GM18907 (cell line): ENCODE measurements around the gene MYZAP.

Source experiments
- ATAC-seq: cut with Tn5 transposase; IDR thresholded peaks from one replicate; pipeline ENCODE4 v1.9.1; 2021; ENCODE audit warnings: mild to moderate bottlenecking, moderate library complexity; ENCODE audit not compliant: unreplicated experiment

The MYZAP gene

DNA sequence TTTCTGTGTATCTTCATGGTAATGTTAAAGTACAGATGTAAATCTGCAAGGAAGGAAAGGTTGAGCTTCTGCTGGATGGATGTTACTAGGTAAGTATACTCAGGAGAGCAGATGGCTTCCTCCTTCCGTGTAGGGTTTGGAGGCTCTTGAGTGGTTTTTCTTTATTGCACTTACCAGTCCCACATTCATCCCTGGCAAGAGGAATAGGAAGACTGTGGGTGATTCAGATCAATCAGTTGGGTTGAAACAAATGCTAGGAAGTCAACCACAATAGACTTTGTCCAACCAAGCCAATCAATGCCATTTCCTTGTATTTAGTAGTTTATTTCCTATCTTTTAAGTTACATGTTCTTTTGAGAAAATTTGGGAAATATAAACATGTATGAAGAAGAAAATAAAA lies 26.6 kb downstream of the MYZAP start:
- ATAC-seq, result no peak

DNA sequence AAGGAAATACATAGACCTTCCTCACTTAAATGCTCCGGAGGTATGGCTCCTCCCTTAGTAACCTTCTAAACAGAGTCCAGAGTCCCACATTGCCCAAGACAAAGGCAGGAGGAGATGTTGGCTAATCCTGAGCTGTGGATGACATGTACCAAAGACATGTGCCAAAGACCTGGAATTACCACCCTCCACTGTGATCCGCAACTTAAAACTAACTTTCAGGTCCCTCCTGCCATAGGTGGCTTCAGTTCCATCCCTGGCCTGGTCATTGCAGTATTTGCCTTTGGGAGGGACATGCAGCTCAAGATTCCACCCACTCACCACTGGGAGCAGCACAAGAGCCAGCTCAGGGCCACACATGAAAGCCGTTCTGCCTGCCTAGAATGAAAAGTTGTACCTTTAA lies 28.0 kb downstream of the MYZAP start:
- no peak for ATAC-seq

DNA sequence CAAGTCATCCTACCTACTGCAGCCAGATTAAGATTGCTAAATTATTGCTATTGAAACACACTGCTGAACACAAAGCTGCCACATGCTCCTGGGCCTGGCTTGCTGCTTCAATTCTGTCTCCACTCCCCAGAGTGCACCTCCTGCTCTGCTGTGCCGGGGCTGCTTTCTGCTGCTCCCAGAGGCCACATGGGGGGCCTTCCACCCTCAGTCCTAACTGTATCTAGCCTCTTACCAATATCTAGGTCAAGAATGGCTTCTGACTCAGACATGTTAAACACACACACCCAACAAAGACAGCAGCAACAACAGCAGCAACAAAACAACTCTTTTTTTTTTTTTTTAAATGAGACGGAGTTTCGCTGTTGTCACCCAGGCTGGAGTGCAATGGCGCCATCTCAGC lies 33.0 kb downstream of the MYZAP start:
- ATAC-seq, result no peak

DNA sequence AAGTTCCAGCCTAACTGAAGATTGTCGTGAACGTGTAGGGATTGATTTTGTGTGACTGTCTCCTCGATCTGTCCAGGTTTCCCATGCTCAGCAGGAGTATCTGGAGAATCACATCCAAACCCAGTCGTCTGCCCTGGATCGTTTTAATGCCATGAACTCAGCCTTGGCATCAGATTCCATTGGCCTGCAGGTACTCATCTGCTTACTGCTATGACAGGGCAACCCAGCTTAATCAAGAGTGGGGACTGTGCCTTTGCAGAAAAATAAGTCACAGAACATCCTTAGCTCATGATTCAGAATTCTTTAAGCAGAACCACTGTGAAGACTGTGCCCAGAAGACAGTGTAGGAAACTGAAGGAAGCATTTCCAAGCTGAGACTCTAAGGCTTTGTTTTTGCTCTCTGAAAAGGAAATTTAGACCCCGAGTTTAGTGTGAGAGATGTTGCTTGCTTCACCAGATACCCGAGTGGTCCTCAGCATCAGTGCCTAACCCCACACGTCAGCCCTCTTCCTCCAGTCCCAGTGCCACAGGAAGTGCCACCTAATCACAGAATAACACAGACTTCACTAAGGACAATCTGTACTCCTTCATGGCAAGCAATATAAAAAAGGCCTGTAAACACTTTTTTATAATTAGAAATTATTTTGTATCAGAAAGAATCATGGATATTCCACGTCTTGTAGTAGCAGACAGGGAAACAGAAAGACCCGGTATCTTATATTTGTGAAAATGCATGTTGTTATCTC lies 34.2 kb downstream of the MYZAP start:
- ATAC-seq, result no peak

DNA sequence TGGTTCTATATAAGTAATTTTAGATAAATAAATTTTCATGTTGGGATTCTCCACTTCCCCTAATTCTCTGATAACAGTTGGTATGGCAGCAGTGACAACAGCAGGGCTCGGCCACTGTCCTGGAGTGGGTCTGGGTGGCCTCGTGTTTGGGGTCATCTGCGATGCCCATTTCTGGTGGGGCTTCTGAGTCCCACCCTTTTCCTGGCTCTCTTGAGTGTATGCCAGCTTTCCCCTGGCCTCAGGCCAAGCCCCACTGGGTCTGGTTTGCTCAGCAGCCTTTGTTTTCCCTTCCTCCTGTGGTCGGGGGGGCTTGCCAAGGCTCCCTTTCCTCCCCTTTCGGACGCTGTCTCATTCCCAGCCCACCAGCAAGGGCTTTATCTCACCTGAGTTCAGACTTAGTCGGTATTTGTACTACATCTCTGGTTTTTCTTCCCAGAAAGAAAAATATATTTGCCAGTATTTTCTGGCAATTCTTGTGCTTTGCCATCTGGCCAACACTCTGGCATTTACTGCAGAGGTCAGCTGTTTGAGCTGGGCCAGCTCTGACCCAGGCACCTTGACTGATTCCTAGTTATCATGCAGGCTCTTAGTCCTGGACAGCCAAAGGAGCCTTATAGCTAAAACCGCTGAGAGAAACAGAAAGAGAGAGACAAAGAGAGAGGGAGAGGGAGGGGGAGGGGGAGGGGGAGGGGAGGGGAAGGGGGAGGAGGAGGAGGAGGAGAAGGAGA lies 35.2 kb downstream of the MYZAP start:
- ATAC-seq, result no peak

DNA sequence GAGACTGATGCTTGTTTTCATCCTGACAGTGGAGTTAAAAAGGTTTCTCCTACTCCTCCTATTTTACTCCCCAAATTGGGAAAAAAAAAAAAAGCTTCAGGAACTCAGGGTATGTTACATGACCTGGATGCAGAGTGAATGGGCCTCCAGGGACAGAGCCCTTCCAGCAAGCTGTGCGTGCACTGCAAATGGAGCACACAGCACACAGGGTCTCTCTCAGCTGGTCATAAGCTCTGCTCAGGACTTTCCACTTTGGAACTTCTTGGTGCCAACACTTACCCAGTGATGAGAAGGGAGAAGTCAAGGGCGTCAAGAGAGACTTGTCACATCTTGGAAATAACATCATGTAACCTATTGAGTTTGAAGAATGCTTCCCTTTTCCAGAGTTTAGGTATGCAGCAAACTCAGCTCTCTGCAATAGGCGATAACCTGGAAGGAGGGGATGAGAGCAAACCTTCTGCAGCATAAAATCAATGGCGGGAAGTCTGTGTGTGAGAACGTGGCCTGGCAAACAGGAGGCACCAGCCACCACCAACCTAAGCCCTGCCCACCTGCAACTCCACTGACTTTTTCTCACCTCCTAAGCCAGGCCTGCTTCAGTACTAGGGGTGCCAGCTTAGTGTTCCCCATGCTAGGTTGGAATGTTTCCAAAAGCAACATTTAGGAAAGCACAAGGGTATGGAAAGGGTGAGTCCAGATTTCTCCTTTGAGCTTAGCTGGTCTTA lies 39.8 kb downstream of the MYZAP start:
- ATAC-seq, result no peak

DNA sequence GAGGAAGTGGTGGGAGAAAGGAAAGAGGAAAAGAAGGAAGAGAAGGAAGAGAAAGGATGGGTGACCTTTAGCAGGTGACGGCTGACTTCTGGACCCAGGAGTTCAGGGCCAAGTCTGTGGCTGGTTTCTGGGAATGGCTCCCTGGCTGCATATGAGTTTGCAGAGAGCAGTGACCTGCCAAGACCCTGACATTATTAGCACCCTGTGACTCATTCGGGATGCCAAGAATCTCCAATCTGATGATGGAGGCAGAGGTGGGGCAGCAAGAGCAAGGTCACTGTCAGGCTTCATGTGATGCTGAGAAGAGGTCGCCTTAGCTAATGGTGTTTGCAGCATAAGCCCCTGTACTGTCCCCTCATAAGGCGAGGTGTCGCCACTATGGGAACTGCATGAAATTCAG lies 42.6 kb downstream of the MYZAP start:
- no peak for ATAC-seq

DNA sequence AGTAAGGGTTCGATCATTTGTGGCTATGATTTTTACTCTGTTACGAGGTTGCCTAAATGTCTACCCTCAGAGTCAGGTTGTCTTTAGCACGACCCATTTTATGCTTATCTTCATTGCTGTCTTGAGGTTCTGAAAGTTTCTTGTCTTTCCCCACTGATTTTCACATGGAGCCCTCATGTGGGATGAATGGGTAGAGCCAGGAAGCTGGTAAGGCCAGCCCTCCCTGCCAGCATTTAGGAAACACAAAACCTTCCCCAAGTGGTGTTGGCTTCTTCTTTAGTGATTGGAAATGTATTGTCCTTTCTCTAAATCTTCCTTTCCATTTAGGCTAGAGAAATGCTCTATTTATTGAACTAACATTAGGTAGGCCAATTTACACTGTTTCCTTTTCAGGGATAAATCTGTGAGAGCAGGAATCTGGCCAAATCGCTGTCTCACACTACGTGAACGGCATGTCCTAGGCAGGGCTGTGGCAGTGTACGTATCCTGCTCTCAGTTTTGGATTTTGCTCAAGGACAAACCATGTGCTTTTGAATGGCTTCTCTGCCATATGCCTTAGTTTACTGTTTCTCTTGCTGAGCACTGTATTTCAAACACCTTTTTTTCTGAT lies 43.7 kb downstream of the MYZAP start:
- no peak for ATAC-seq

DNA sequence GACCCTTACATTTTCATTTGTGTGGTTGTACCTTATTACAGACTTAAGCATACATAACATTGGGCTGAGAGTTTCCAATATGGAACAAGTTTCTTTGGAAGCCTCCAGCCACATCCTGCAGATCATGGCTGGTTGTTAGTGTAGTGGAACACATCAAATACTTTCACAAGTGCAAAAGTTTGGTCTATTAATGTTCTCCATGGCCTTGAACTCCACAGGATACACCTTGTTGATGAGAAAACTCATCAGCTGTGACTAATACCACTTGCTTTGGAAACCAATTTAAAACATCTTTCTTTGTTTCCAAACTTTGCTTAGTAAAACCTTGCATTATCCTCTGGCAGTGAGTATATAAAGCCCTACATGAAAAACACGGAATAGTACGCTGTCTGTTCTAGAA lies 46.1 kb downstream of the MYZAP start:
- no peak for ATAC-seq

DNA sequence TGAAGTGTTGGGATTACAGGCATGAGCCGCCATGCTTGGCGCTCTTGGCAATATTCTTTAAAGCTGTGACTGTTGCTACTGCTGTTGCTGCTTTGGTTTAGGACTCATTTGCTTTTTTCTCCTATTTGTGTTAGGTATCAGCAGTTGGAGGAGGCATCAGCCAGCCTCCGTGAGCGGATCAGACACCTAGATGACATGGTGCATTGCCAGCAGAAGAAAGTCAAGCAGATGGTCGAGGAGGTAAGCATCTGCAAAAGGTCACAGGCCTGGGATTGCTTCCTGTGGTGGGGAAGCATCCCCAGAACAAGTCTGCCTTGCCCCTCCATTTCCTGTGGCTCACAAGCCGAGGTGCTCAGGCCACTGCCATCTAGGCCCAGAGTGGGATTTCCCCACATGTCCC lies 47.6 kb downstream of the MYZAP start:
- ATAC-seq, result no peak

DNA sequence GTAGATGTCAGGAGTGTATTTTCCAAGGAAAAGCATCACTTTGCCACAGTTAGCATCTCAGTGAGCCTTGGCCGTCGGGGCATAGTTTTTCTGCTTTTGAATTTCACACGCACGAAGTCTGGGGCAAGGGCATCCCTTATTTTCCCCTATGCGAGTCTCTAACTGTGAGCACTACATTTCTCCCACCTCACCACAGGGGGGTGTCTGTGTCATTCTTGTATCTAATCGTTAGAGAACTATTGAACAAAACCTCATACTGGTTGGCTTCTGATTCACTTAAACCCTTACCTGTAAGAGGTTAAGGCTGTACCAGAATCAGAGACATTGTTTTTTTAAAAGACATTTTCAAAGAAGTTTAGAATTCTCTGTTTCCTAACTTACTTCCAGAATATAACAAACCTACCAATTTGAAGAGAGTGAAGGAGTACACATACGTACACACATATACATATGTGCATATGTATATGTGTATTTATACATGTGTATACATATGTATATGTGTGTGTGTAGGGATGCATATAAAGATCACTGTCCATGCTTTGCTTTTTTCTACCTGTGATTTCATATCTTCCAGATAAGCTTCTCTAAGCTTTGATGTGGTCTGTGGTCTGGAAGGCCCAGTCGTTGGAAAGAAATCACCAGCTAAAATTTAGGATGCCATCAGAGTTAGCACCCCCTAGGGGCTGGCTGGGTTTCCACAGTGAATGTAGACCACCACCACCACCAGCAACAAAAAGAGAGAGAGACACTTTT lies 49.4 kb downstream of the MYZAP start:
- ATAC-seq, result no peak

DNA sequence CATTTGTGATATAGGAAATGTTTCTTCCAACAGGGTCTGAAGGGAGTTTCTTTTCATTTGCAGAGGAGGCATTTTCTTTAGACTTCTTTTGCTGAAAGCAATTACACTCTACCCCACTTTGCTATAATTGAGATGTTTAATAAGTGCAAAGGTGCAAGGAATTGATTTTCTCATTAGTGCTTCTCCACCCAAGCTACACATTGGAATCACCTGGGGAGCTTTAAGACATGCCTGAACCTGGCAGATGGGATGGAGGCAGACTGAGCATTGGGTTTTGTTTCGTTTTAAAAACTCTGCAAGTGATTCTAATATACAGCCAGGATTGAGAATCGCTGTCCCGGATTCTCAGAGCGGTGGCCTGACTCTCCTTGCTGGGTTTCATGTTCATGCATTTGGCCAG lies 52.1 kb downstream of the MYZAP start:
- no peak for ATAC-seq

DNA sequence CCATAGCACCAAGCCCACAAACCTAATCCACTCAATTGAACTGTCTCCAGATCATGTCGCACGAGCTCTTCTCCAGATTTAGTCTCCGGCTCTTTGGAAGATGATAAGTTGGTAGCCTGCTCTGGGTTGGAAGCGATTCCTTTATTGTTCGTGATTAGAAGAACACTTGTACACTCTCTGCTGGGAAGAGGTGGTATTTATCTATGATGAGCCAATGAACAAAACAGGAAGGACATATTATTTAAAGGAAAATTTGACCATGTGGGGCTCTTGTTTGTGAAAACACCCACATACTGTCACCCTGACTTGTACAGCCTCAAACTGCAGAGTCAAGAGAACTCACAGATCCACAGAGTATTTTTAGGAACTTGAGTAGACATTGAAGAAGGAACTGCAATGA lies 54.4 kb downstream of the MYZAP start:
- no peak for ATAC-seq

DNA sequence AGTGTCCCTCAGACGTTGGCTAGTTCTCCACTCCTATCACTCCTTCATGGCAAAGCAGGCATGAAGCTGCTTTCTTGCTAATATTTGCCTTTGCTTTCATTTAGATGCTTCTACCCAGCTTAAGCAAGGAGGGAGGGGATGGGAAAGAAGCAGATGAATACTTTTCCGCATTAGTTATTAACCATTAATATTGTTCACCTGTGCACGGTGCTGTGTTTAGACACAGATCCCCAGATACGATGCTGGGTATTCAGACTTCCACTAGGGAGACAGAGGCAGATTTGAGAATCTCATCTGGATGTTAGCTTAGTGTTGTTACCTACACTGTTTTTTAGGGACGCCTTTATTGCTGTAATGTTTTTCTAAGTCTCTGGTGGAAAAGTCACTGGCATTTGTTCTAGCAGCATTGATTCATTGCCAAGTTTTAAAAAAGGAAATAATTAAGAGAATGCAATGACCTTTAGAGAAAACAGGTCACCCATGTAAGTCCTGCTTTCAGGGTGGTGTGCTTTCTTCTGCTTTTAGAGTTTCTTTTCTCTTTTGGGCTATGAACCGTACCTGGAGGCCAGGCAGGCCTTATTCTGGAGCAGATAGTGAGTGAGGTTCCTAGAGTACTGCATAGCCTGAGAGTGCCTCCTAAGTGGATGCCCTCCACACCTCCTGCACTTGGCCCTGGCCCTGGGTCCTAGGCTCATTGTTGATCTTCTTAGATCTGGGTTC lies 55.5 kb downstream of the MYZAP start:
- ATAC-seq, result no peak

DNA sequence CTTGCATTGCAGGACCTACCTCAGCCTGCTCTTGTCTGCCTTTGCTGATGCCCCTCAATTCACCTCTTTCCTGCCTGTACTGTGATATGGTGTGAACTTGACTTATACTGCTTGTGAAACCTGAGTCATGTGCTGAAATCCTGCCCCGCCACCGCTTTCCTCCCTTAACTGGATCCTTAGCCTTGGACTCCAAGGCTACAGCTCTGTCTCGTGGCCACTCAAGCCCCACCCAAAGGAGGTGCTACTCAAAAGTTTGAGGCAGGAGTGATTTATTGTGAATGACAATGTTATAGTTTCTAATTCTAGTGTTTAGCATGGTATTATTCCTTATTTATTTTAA lies 56.1 kb downstream of the MYZAP start:
- no peak for ATAC-seq

DNA sequence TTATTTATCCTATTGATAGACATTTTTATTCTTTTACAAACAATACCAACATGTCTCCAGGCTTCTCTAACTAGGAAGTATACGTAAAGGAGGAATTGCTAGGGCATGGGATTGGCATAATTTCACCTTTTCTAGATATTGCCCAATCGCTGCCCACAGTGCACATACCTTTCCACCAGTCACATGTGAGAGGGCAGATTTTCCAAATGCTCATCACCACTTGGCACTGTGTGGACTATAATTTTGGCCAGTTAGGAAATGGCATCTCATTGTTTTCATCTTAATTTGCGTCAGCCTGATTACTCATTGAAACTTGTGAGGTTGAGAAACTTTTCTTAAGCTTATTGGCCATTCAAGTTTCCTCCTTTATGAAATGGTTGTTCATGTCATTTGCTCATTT lies 57.4 kb downstream of the MYZAP start:
- no peak for ATAC-seq

DNA sequence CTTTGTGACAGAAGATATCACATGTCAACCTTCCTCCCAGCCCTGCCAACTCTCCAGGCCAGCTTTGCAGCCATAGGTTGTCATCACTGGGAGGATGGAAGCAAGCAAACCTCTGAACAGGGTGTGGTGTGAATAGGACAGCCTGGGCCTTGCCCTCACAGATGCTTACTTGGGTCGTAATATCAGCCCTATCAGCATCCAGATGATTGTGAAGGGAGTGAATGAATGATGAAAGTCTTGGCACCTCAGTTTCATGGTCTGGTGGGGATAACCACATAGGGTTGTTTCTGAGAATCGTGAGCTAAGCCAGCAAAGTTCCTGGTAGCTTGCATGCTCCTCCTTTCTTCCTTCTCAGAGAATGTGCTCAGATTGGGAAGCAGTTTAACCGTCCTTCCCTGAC lies 59.7 kb downstream of the MYZAP start:
- no peak for ATAC-seq

DNA sequence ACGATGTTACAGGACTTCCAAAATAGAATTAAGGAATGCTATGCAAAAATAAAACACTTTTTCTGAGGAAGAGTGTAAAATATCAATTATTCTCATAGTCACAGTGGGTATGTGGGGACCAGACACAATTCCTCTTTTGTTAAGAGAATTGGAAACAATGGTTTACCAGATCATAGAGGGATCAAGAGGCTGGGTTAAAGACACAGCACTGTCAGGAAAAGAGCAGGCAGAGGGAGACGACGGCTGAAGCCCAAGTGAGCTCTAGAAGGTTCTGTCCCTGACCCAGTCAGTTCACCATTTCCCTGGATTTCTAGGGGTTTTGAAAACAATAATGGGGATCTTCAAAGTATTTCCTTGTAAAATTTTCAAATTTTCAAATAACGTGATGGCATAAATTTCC lies 60.8 kb downstream of the MYZAP start:
- ATAC-seq, result no peak

DNA sequence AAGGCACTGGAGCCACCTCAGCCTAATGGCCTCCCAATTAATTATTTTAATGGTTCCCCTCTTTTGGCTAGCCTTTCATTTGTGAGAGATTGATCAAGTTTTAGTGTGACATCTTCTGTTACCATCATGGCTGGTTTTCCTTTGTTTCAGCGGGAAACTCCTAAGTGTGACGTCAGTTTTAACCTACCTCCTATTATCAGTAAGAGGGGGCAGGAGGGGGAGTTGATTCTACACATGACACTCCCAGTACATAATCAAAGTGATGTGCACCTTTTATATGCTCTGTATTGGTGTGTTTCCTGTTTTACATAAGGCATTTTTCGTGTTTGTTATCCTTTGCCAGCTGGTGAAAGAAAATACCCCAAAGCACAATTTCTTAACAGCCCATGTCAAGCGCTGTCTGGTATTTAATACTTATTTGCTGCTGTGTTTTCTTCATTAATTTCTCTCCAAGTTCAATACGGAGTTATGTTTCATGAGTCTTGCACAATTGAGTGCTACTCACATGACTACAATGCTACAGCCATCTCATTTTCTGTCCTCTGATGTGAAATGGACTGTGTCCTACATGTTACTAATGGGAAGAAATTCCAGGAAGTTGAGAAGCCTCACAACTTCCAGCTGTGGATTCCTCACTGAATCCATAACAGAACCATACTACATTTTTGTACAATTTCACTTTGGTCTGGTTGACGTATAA lies 62.6 kb downstream of the MYZAP start:
- ATAC-seq, result no peak

DNA sequence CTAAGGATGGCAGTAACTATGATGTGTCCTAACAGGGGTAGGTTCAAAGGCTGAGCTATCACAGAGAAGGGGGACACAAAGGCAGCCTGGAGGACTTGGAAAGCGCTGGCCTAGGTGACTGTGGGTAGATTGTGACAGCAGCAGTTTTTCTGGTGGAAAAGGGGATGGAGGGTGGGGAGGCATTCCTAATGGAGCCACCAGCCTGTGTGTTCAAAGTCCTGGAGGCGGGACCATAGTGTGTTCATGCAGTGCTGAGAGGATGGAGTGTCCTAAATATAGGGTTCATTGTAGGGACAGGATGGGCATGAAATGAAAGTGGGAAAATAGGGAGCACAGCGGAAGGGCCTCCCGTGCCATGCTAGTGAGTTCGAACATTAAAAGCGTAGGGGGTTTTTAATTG lies 63.3 kb downstream of the MYZAP start:
- ATAC-seq, result no peak
